Measurements from ENCODE around the gene DOCK2. TPM values are rescaled to one million over a fixed set of nuclear protein-coding genes. Genes with fewer than 3 reads are reported as not detected.

Gene DOCK2
- total RNA-seq, 2 experiments from 2014 or later: 161 to 205 TPM

- H3K79me2 ChIP-seq (ENCODE audit: insufficient read depth, low read depth, low read length): no peaks in the 10 kb centered on the region
- no TSS peak for BruUV-seq (replicated peaks)
- no peaks in the 10 kb centered on the region for H4K20me1 ChIP-seq (ENCODE audit: insufficient read depth, low read length)
- no peak overlapping the region for H3K4me3 ChIP-seq (ENCODE audit: low read depth, low read length, poor library complexity, severe bottlenecking)
- CTCF ChIA-PET (ENCODE audit: unreplicated experiment): no interaction called here
- no peaks in the 10 kb centered on the region for H3K9me2 ChIP-seq (ENCODE audit: insufficient read depth, low read length)
- H2AFZ ChIP-seq (ENCODE audit: low read length): no peak overlapping the region
- H3K9me3 ChIP-seq (ENCODE audit: low read length): no peaks in the 10 kb centered on the region
- H3K4me1 ChIP-seq (ENCODE audit: insufficient read depth, low read length, poor library complexity, severe bottlenecking): no peaks in the 10 kb centered on the region
- DNase-seq (ENCODE audit: low spot score): no peak
- H3K27ac ChIP-seq (ENCODE audit: low read depth, low read length, poor library complexity, severe bottlenecking): no peak overlapping the region
- peaks cover 89% of the 10 kb centered on the region for H3K36me3 ChIP-seq (ENCODE audit: insufficient read depth, low read length)
- TF ChIP-seq EZH2phosphoT487 (IDR thresholded peaks at IDR 0.05; ENCODE audit: borderline replicate concordance, low read depth, low read length) (no peak), CTCF (conservative IDR thresholded peaks at IDR 0.05; ENCODE audit: low read length) (no peak)
- POLR2A ChIA-PET: interaction anchor here (0.7 kb wide), 1 partner anchor 28 kb away, joined by 3 read pairs; no protein-coding TSS in a partner anchor
- H3K4me2 ChIP-seq (ENCODE audit: low read length): no peak overlapping the region
- intact Hi-C loops (cut with micrococcal nuclease; ENCODE audit: unreplicated experiment): no loop called here
Measured at GRCh38 chr5:170038241-170038640, 401.2 kb downstream of the DOCK2 start.

GRCh38 chr5:170039830-170040229 is 402.8 kb downstream of the DOCK2 start:
- intact Hi-C loops (cut with micrococcal nuclease; ENCODE audit: unreplicated experiment): no loop called here
- CTCF ChIA-PET (ENCODE audit: unreplicated experiment): no interaction called here
- no peak for DNase-seq (ENCODE audit: low spot score)
- no peak overlapping the region for H3K4me2 ChIP-seq (ENCODE audit: low read length)
- no peaks in the 10 kb centered on the region for H3K79me2 ChIP-seq (ENCODE audit: insufficient read depth, low read depth, low read length)
- H4K20me1 ChIP-seq (ENCODE audit: insufficient read depth, low read length): no peaks in the 10 kb centered on the region
- H3K9me3 ChIP-seq (ENCODE audit: low read length): no peaks in the 10 kb centered on the region
- H3K36me3 ChIP-seq (ENCODE audit: insufficient read depth, low read length): peaks cover 91% of the 10 kb centered on the region
- H2AFZ ChIP-seq (ENCODE audit: low read length): no peak overlapping the region
- TF ChIP-seq EZH2phosphoT487 (IDR thresholded peaks at IDR 0.05; ENCODE audit: borderline replicate concordance, low read depth, low read length) (no peak), CTCF (conservative IDR thresholded peaks at IDR 0.05; ENCODE audit: low read length) (no peak)
- POLR2A ChIA-PET: no interaction called here
- no peaks in the 10 kb centered on the region for H3K9me2 ChIP-seq (ENCODE audit: insufficient read depth, low read length)
- no peak overlapping the region for H3K4me3 ChIP-seq (ENCODE audit: low read depth, low read length, poor library complexity, severe bottlenecking)
- BruUV-seq (replicated peaks): no TSS peak
- no peak overlapping the region for H3K27ac ChIP-seq (ENCODE audit: low read depth, low read length, poor library complexity, severe bottlenecking)
- no peaks in the 10 kb centered on the region for H3K4me1 ChIP-seq (ENCODE audit: insufficient read depth, low read length, poor library complexity, severe bottlenecking)

GRCh38 chr5:170046241-170046640 is 409.2 kb downstream of the DOCK2 start:
- Histone ChIP-seq H2AFZ (ENCODE audit: low read length) (no peak overlapping the region), H3K4me3 (ENCODE audit: low read depth, low read length, poor library complexity, severe bottlenecking) (no peak overlapping the region), H3K36me3 (ENCODE audit: insufficient read depth, low read length) (peaks cover 94% of the 10 kb centered on the region), H4K20me1 (ENCODE audit: insufficient read depth, low read length) (no peaks in the 10 kb centered on the region), H3K4me2 (ENCODE audit: low read length) (no peak overlapping the region), H3K9me3 (ENCODE audit: low read length) (no peaks in the 10 kb centered on the region), H3K27ac (ENCODE audit: low read depth, low read length, poor library complexity, severe bottlenecking) (no peak overlapping the region), H3K9me2 (ENCODE audit: insufficient read depth, low read length) (no peaks in the 10 kb centered on the region), H3K4me1 (ENCODE audit: insufficient read depth, low read length, poor library complexity, severe bottlenecking) (no peaks in the 10 kb centered on the region), H3K79me2 (ENCODE audit: insufficient read depth, low read depth, low read length) (no peaks in the 10 kb centered on the region)
- no peak for DNase-seq (ENCODE audit: low spot score)
- ChIA-PET CTCF (ENCODE audit: unreplicated experiment) (no interaction called here), POLR2A (no interaction called here)
- BruUV-seq (replicated peaks): no TSS peak
- TF ChIP-seq EZH2phosphoT487 (IDR thresholded peaks at IDR 0.05; ENCODE audit: borderline replicate concordance, low read depth, low read length): no peak
- no peak for TF ChIP-seq CTCF (conservative IDR thresholded peaks at IDR 0.05; ENCODE audit: low read length)
- intact Hi-C loops (cut with micrococcal nuclease; ENCODE audit: unreplicated experiment): no loop called here

All from OCI-LY7 (cell line).